T-cell (primary cell): ENCODE measurements around the gene KAZN. TPM values are rescaled to one million over a fixed set of nuclear protein-coding genes. Genes with fewer than 3 reads are reported as not detected.

Experiments used
- ATAC-seq, 4 experiments: fragments of 200-7000 bp in 3 of 4; fragments of 150-1000 bp in 1 of 4; cut with Tn5 transposase; replicated peaks in 1 of 4; 1 replicate in 3 of 4; 2 replicates in 1 of 4; pipeline ENCODE4 v1.10.0; 2021; ENCODE audit warnings: moderate library complexity in 3 of 4, mild to moderate bottlenecking in 2 of 4, moderate number of reproducible peaks in 1 of 4
- CTCF ChIA-PET, 2 donors: fragments of 300-600 bp; sonication (Branson Sonifier 250); formaldehyde crosslinking; loops; one replicate each; lab custom pipeline; 2022; ENCODE audit warnings: antibody characterized with exemption in 2 of 2; lab: Charles Lee
- POLR2A ChIA-PET, 2 donors: fragments of 300-600 bp; sonication (Branson Sonifier 250); formaldehyde crosslinking; loops; one replicate each; lab custom pipeline; 2022; ENCODE audit warnings: antibody characterized with exemption in 2 of 2; lab: Charles Lee
- DNase-seq, 35 experiments: peaks; one replicate each; pipeline versions ENCODE4 v3.0.0 to v3.0.0-alpha.2; 2013 to 2023
- H3K27ac ChIP-seq: one replicate; pipeline ENCODE4 v1.5.1; 2013; ENCODE audit warnings: low read length
- H3K27me3 ChIP-seq, 2 experiments: replicated peaks in 1 of 2; 1 replicate in 1 of 2; 2 replicates in 1 of 2; pipeline versions ENCODE4 v1.6.1 to v1.7.0; 2013; ENCODE audit warnings: low read length in 1 of 2, mixed read lengths in 1 of 2; ENCODE audit not compliant: control insufficient read depth in 2 of 2, insufficient read depth in 2 of 2; ENCODE audit errors: extremely low read depth in 1 of 2
- H3K36me3 ChIP-seq, 2 donors: 1 replicate in 1 of 2; 2 replicates in 1 of 2; pipeline versions ENCODE4 v1.6.1 to v1.7.0; 2013; ENCODE audit warnings: low read length in 1 of 2; ENCODE audit not compliant: control insufficient read depth in 2 of 2, insufficient read depth in 1 of 2; ENCODE audit errors: extremely low read depth in 1 of 2
- H3K4me1 ChIP-seq, 2 experiments: 1 replicate in 1 of 2; 2 replicates in 1 of 2; pipeline versions ENCODE4 v1.6.1 to v1.7.0; 2013; ENCODE audit warnings: low read length in 2 of 2, mixed read lengths in 1 of 2; ENCODE audit not compliant: insufficient read depth in 2 of 2, control insufficient read depth in 1 of 2; ENCODE audit errors: extremely low read depth in 1 of 2
- H3K4me3 ChIP-seq, 2 donors: 1 replicate in 1 of 2; 2 replicates in 1 of 2; pipeline versions ENCODE4 v1.5.1 to v1.7.0; 2013; ENCODE audit warnings: mild to moderate bottlenecking in 2 of 2, low read length in 1 of 2, moderate library complexity in 1 of 2; ENCODE audit not compliant: control insufficient read depth in 1 of 2; ENCODE audit errors: extremely low read depth in 1 of 2
- H3K9me3 ChIP-seq: 2 replicates; pipeline ENCODE4 v1.7.0; 2013
- H3K27ac Mint-ChIP-seq, 2 donors: one replicate each; pipeline ENCODE4 v1.8.0; 2020 to 2021; ENCODE audit warnings: mild to moderate bottlenecking in 2 of 2, mixed read lengths in 2 of 2
- H3K27me3 Mint-ChIP-seq, 2 donors: one replicate each; pipeline ENCODE4 v1.8.0; 2021 to 2022; ENCODE audit warnings: mixed read lengths in 2 of 2
- H3K36me3 Mint-ChIP-seq: one replicate; pipeline ENCODE4 v1.8.0; 2021; ENCODE audit warnings: mixed read lengths
- H3K4me1 Mint-ChIP-seq, 3 donors: one replicate each; pipeline ENCODE4 v1.8.0; 2020 to 2022; ENCODE audit warnings: mixed read lengths in 3 of 3, mild to moderate bottlenecking in 1 of 3
- H3K4me3 Mint-ChIP-seq, 3 donors: one replicate each; pipeline ENCODE4 v1.8.0; 2020 to 2022; ENCODE audit warnings: mild to moderate bottlenecking in 3 of 3, mixed read lengths in 3 of 3, moderate library complexity in 3 of 3
- H3K9me3 Mint-ChIP-seq, 3 donors: one replicate each; pipeline ENCODE4 v1.8.0; 2020 to 2022; ENCODE audit warnings: mixed read lengths in 3 of 3
- WGBS: methylation state at CpG from one replicate; pipeline ENCODE4 v1.1.5; 2013; ENCODE audit warnings: missing lambda C conversion rate; ENCODE audit not compliant: insufficient coverage; 5-methylcytosine and 5-hydroxymethylcytosine counted together
- total RNA-seq, 35 experiments: library from RNA in 6 of 35; stranded (reverse) in 6 of 35; fragments of 120-200 nt in 1 of 35; gene quantifications; one replicate each; pipeline versions ENCODE4 v1.2.1 to v1.2.4 and lab custom pipeline; 2013 to 2026

KAZN gene
- total RNA-seq, 5 donors from 2014 or later (not counting 1 experiment from before 2014, with no cell fraction given), result 0.18 to 0.58 (median 0.30) TPM

GRCh38 chr1:14741532-14741931 is 143.0 kb downstream of the KAZN start:
- H3K27ac Mint-ChIP-seq, result no peak overlapping the region
- no peaks in the 10 kb centered on the region for H3K9me3 Mint-ChIP-seq
- ChIA-PET POLR2A (no interaction called here), CTCF (no interaction called here)
- WGBS, result no CpG with 5 or more reads among the region's 2 CpGs
- Histone ChIP-seq H3K4me3 (no peak overlapping the region), H3K27ac (no peak overlapping the region), H3K27me3 (peaks cover 0 to 43% of the 10 kb centered on the region in 2 experiments), H3K9me3 (no peaks in the 10 kb centered on the region), H3K4me1 (no peaks in the 10 kb centered on the region), H3K36me3 (no peaks in the 10 kb centered on the region)
- ATAC-seq (no peak), DNase-seq (no peak)
- H3K27me3 Mint-ChIP-seq, result peaks cover 34 to 39% of the 10 kb centered on the region in 2 donors
- no peaks in the 10 kb centered on the region for H3K4me1 Mint-ChIP-seq
- no peak overlapping the region for H3K4me3 Mint-ChIP-seq
- H3K36me3 Mint-ChIP-seq, result no peaks in the 10 kb centered on the region

- Histone ChIP-seq H3K27me3 (peaks cover 0 to 39% of the 10 kb centered on the region in 2 experiments), H3K9me3 (no peaks in the 10 kb centered on the region), H3K27ac (no peak overlapping the region), H3K4me3 (no peak overlapping the region), H3K36me3 (no peaks in the 10 kb centered on the region), H3K4me1 (no peaks in the 10 kb centered on the region)
- DNase-seq (no peak), ATAC-seq (no peak)
- no peak overlapping the region for H3K4me3 Mint-ChIP-seq
- H3K4me1 Mint-ChIP-seq, result no peaks in the 10 kb centered on the region
- ChIA-PET POLR2A (no interaction called here), CTCF (no interaction called here)
- H3K27me3 Mint-ChIP-seq, result peaks cover 27 to 33% of the 10 kb centered on the region in 2 donors
- H3K9me3 Mint-ChIP-seq, result no peaks in the 10 kb centered on the region
- H3K36me3 Mint-ChIP-seq, result no peaks in the 10 kb centered on the region
- 49% methylated on average over 7 of the region's 9 CpGs for WGBS
- no peak overlapping the region for H3K27ac Mint-ChIP-seq
These were observed 143.9 kb downstream of the KAZN start for GRCh38 chr1:14742181-14742980.

DNA sequence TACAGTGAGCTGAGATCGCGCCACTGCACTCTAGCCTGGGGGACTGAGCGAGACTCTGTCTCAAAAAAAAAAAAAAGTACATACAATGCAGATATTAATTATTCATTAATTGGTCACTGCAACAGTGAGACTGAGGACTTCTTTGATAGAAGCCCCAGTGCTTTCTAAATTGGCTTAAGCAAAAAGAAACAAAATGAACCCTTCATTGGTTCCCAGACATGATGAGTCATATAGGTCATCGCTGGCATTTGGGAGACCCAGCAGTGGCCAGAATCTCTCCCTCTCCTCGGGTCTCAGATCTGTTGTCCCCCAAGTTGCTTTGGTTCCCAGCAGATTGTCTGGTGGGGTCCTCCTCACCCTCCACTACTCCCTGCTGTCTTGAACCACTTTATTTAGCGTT is 144.9 kb downstream of the KAZN start:
- Mint-ChIP-seq H3K9me3 (no peaks in the 10 kb centered on the region), H3K27me3 (peaks cover 24 to 29% of the 10 kb centered on the region in 2 donors), H3K4me3 (no peak overlapping the region), H3K27ac (no peak overlapping the region), H3K4me1 (no peaks in the 10 kb centered on the region), H3K36me3 (no peaks in the 10 kb centered on the region)
- no peaks in the 10 kb centered on the region for H3K4me1 ChIP-seq
- H3K36me3 ChIP-seq, result no peaks in the 10 kb centered on the region
- ChIA-PET CTCF (no interaction called here), POLR2A (no interaction called here)
- H3K9me3 ChIP-seq, result no peaks in the 10 kb centered on the region
- DNase-seq, result no peak
- WGBS, result 100% methylated on average over 2 of the region's 6 CpGs
- H3K27me3 ChIP-seq, result peaks cover 0 to 31% of the 10 kb centered on the region in 2 experiments
- H3K4me3 ChIP-seq, result no peak overlapping the region
- H3K27ac ChIP-seq, result no peak overlapping the region
- no peak for ATAC-seq

- Mint-ChIP-seq H3K36me3 (no peaks in the 10 kb centered on the region), H3K27ac (no peak overlapping the region), H3K4me1 (no peaks in the 10 kb centered on the region), H3K9me3 (no peaks in the 10 kb centered on the region), H3K27me3 (peaks cover 21 to 25% of the 10 kb centered on the region in 2 donors), H3K4me3 (no peak overlapping the region)
- Histone ChIP-seq H3K27ac (no peak overlapping the region), H3K36me3 (no peaks in the 10 kb centered on the region), H3K9me3 (no peaks in the 10 kb centered on the region), H3K27me3 (peaks cover 0 to 24% of the 10 kb centered on the region in 2 experiments), H3K4me3 (no peak overlapping the region), H3K4me1 (no peaks in the 10 kb centered on the region)
- ChIA-PET POLR2A (no interaction called here), CTCF (no interaction called here)
- ATAC-seq (no peak), DNase-seq (no peak)
- 44% methylated on average over 3 of the region's 9 CpGs for WGBS
These were observed 146.7 kb downstream of the KAZN start for GRCh38 chr1:14745001-14745720.

DNA sequence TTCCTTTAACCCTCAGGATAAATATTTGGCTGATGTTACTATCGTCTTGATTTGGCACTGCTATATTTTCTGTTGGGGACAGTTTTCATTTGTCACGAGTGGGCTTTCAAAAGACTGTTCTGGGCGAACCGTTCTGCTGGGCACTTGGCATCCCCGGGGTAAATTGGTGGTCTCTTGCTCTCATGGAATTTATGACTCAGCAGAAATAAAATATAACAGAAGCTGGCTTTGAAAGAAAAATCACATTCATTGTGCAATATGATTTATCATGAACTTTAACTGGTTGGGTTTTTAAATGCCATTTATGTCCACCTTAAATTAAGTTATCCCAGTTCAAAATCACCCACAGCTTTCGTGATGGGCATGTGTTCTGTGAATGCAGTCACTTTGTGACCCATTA is 147.3 kb downstream of the KAZN start:
- no peaks in the 10 kb centered on the region for H3K36me3 Mint-ChIP-seq
- H3K4me1 Mint-ChIP-seq, result no peaks in the 10 kb centered on the region
- H3K27ac Mint-ChIP-seq, result no peak overlapping the region
- no peak for DNase-seq
- no peaks in the 10 kb centered on the region for H3K9me3 ChIP-seq
- H3K9me3 Mint-ChIP-seq, result no peaks in the 10 kb centered on the region
- H3K36me3 ChIP-seq, result no peaks in the 10 kb centered on the region
- no peaks in the 10 kb centered on the region for H3K4me1 ChIP-seq
- H3K4me3 Mint-ChIP-seq, result no peak overlapping the region
- no peak overlapping the region for H3K27ac ChIP-seq
- no CpG with 5 or more reads among the region's 6 CpGs for WGBS
- H3K27me3 Mint-ChIP-seq, result peaks cover 14 to 20% of the 10 kb centered on the region in 2 donors
- no peak for ATAC-seq
- POLR2A ChIA-PET, result no interaction called here
- H3K27me3 ChIP-seq, result peaks cover 0 to 20% of the 10 kb centered on the region in 2 experiments
- CTCF ChIA-PET, result no interaction called here
- no peak overlapping the region for H3K4me3 ChIP-seq

GRCh38 chr1:14746393-14746792 is 147.9 kb downstream of the KAZN start:
- no peaks in the 10 kb centered on the region for H3K36me3 Mint-ChIP-seq
- POLR2A ChIA-PET, result no interaction called here
- no peaks in the 10 kb centered on the region for H3K9me3 Mint-ChIP-seq
- H3K27me3 ChIP-seq, result peaks cover 0 to 15% of the 10 kb centered on the region in 2 experiments
- H3K4me1 Mint-ChIP-seq, result no peaks in the 10 kb centered on the region
- no peak overlapping the region for H3K4me3 Mint-ChIP-seq
- CTCF ChIA-PET, result no interaction called here
- no peaks in the 10 kb centered on the region for H3K4me1 ChIP-seq
- no peaks in the 10 kb centered on the region for H3K36me3 ChIP-seq
- no peak overlapping the region for H3K27ac ChIP-seq
- H3K9me3 ChIP-seq, result no peaks in the 10 kb centered on the region
- DNase-seq (no peak), ATAC-seq (no peak)
- no peak overlapping the region for H3K27ac Mint-ChIP-seq
- WGBS, result 92% methylated on average over 2 of the region's 4 CpGs
- H3K27me3 Mint-ChIP-seq, result peaks cover 8 to 14% of the 10 kb centered on the region in 2 donors
- no peak overlapping the region for H3K4me3 ChIP-seq
